ENCODE data around the gene MLLT1.

MLLT1 gene

GRCh38 chr19:6241056-6241455, 38.7 kb downstream of the MLLT1 start:
- Histone ChIP-seq H3K4me3 (no peak overlapping the region), H3K27ac (peak overlapping the region in 1 of 2 donors; percentile 28)
- DNase-seq (ENCODE audit: low spot score) = no peak
- no peak for TF ChIP-seq CTCF (IDR thresholded peaks at IDR 0.05)

GRCh38 chr19:6239871-6240676, 39.7 kb downstream of the MLLT1 start:
- no peak overlapping the region for H3K27ac ChIP-seq
- no peak for DNase-seq (ENCODE audit: low spot score)
- no peak overlapping the region for H3K4me3 ChIP-seq
- TF ChIP-seq CTCF (IDR thresholded peaks at IDR 0.05) = no peak

GRCh38 chr19:6239401-6239844, 40.4 kb downstream of the MLLT1 start:
- DNase-seq (ENCODE audit: low spot score) = no peak
- no peak for TF ChIP-seq CTCF (IDR thresholded peaks at IDR 0.05)
- H3K4me3 ChIP-seq = no peak overlapping the region
- H3K27ac ChIP-seq = peak overlapping the region in 1 of 2 donors; percentile 44

GRCh38 chr19:6238643-6239281, 41.0 kb downstream of the MLLT1 start:
- no peak overlapping the region for H3K4me3 ChIP-seq
- H3K27ac ChIP-seq = peak overlapping the region in 1 of 2 donors; percentile 44
- no peak for TF ChIP-seq CTCF (IDR thresholded peaks at IDR 0.05)
- DNase-seq (ENCODE audit: low spot score) = no peak

GRCh38 chr19:6238256-6238642, 41.5 kb downstream of the MLLT1 start:
- no peak overlapping the region for H3K4me3 ChIP-seq
- TF ChIP-seq CTCF (IDR thresholded peaks at IDR 0.05) = no peak
- no peak for DNase-seq (ENCODE audit: low spot score)
- H3K27ac ChIP-seq = peak overlapping the region in 1 of 2 donors; percentile 44

GRCh38 chr19:6236310-6237291, 43.2 kb downstream of the MLLT1 start:
- Histone ChIP-seq H3K4me3 (no peak overlapping the region), H3K27ac (no peak overlapping the region)
- DNase-seq (ENCODE audit: low spot score) = no peak
- TF ChIP-seq CTCF (IDR thresholded peaks at IDR 0.05) = no peak

All from coronary artery (tissue), 2 donors.